Limb (tissue), 2 donors: ENCODE data around the gene ZNF574.
"Not testable (repeated sequence)": the region's sequence is repeated elsewhere in the genome, so short reads cannot be mapped to it uniquely, and the experiment has no call there.

Source experiments
- DNase-seq, 2 donors: peaks; one replicate each; pipeline ENCODE4 v3.0.0-alpha.2; 2016; ENCODE audit errors: extremely low spot score in 2 of 2

Gene ZNF574

GRCh38 chr19:42075616-42076379 lies at the start of gene ZNF574:
TSS of gene ZNF574 (plus strand) at chr19:42076166. CDS start at chr19:42078607, 2,441 bp downstream.
- DNase-seq: peak; percentile 97 to 100

- no peak for DNase-seq
These were observed 47.4 kb upstream of the ZNF574 start for GRCh38 chr19:42028304-42029216.

GRCh38 chr19:42030645-42031440 lies 45.1 kb upstream of the ZNF574 start:
- DNase-seq: no peak

- peak in 1 of 2 donors; percentile 53 for DNase-seq
These were observed 43.5 kb upstream of the ZNF574 start for GRCh38 chr19:42032431-42032830.

GRCh38 chr19:42033413-42033812 lies 42.6 kb upstream of the ZNF574 start:
- DNase-seq: no peak

- DNase-seq: peak; percentile 38 to 67
These were observed 41.1 kb upstream of the ZNF574 start for GRCh38 chr19:42034640-42035391.

GRCh38 chr19:42037649-42038048 lies 38.3 kb upstream of the ZNF574 start:
- no peak for DNase-seq

GRCh38 chr19:42038666-42039065 lies 37.3 kb upstream of the ZNF574 start:
- no peak for DNase-seq

- no peak for DNase-seq
These were observed 35.9 kb upstream of the ZNF574 start for GRCh38 chr19:42040031-42040430.

GRCh38 chr19:42040491-42040890 lies 35.5 kb upstream of the ZNF574 start:
- DNase-seq: not testable (repeated sequence)

GRCh38 chr19:42042455-42043170 lies 33.4 kb upstream of the ZNF574 start:
- no peak for DNase-seq

GRCh38 chr19:42045575-42045974 lies 30.4 kb upstream of the ZNF574 start:
- DNase-seq: no peak

- DNase-seq: no peak
These were observed 27.0 kb upstream of the ZNF574 start for GRCh38 chr19:42048992-42049391.

GRCh38 chr19:42051166-42052115 lies 24.5 kb upstream of the ZNF574 start:
- DNase-seq: no peak

- DNase-seq: no peak
These were observed 23.6 kb upstream of the ZNF574 start for GRCh38 chr19:42052241-42052863.

GRCh38 chr19:42053037-42053935 lies 22.7 kb upstream of the ZNF574 start:
- no peak for DNase-seq

GRCh38 chr19:42054205-42054604 lies 21.8 kb upstream of the ZNF574 start:
- DNase-seq: no peak

- DNase-seq: no peak
These were observed 18.1 kb upstream of the ZNF574 start for GRCh38 chr19:42057846-42058245.
